Measurements from ENCODE around the gene GRB10. TPM values are rescaled to one million over a fixed set of nuclear protein-coding genes. Genes with fewer than 3 reads are reported as not detected.

The GRB10 gene
- total RNA-seq, 1 experiment from 2014 or later: 68.2 TPM

- Mint-ChIP-seq H3K27ac (ENCODE audit: low read depth, unreplicated experiment) (no peak overlapping the region), H3K27me3 (ENCODE audit: insufficient read depth, unreplicated experiment) (no peaks in the 10 kb centered on the region), H3K4me1 (ENCODE audit: insufficient read depth, unreplicated experiment) (no peaks in the 10 kb centered on the region), H3K4me3 (ENCODE audit: unreplicated experiment) (no peak overlapping the region), H3K36me3 (ENCODE audit: insufficient read depth, unreplicated experiment) (peaks cover 32% of the 10 kb centered on the region), H3K9me3 (ENCODE audit: unreplicated experiment) (no peaks in the 10 kb centered on the region)
- TF ChIP-seq CTCF (IDR thresholded peaks at IDR 0.05; ENCODE audit: unreplicated experiment): no peak
- BruUV-seq (replicated peaks): no TSS peak
- intact Hi-C loops (cut with micrococcal nuclease): no loop called here
- no peak for DNase-seq (ENCODE audit: unreplicated experiment)
- POLR2A ChIA-PET: interaction anchor here (1.1 kb wide), 1 partner anchor 23 kb away, joined by 3 read pairs; no protein-coding TSS in a partner anchor
- CTCF ChIA-PET: interaction anchor here (1.0 to 1.2 kb wide), 3 partner anchors 8 to 144 kb away, joined by 3 to 4 read pairs (median 3); no protein-coding TSS in a partner anchor
These were observed 191.6 kb downstream of the GRB10 start for GRCh38 chr7:50591098-50591479.

GRCh38 chr7:50590535-50590934, 192.2 kb downstream of the GRB10 start:
- ChIA-PET CTCF (interaction anchor here (0.7 to 2.4 kb wide), 6 partner anchors 9 to 289 kb away, joined by 3 to 10 read pairs (median 4); no protein-coding TSS in a partner anchor), POLR2A (interaction anchor here (0.9 to 1.1 kb wide), 3 partner anchors 22 to 531 kb away, joined by 3 read pairs; no protein-coding TSS in a partner anchor)
- no TSS peak for BruUV-seq (replicated peaks)
- Mint-ChIP-seq H3K27ac (ENCODE audit: low read depth, unreplicated experiment) (no peak overlapping the region), H3K4me1 (ENCODE audit: insufficient read depth, unreplicated experiment) (no peaks in the 10 kb centered on the region), H3K36me3 (ENCODE audit: insufficient read depth, unreplicated experiment) (peaks cover 29% of the 10 kb centered on the region), H3K27me3 (ENCODE audit: insufficient read depth, unreplicated experiment) (no peaks in the 10 kb centered on the region), H3K4me3 (ENCODE audit: unreplicated experiment) (no peak overlapping the region), H3K9me3 (ENCODE audit: unreplicated experiment) (no peaks in the 10 kb centered on the region)
- TF ChIP-seq CTCF (IDR thresholded peaks at IDR 0.05; ENCODE audit: unreplicated experiment): no peak
- intact Hi-C loops (cut with micrococcal nuclease): no loop called here
- DNase-seq (ENCODE audit: unreplicated experiment): no peak

- H3K27ac Mint-ChIP-seq (ENCODE audit: low read depth, unreplicated experiment): no peak overlapping the region
- peaks cover 21% of the 10 kb centered on the region for H3K36me3 Mint-ChIP-seq (ENCODE audit: insufficient read depth, unreplicated experiment)
- no peaks in the 10 kb centered on the region for H3K27me3 Mint-ChIP-seq (ENCODE audit: insufficient read depth, unreplicated experiment)
- H3K9me3 Mint-ChIP-seq (ENCODE audit: unreplicated experiment): no peaks in the 10 kb centered on the region
- BruUV-seq (replicated peaks): no TSS peak
- ChIA-PET CTCF (interaction anchor here (0.6 to 2.4 kb wide), 5 partner anchors 17 to 116 kb away, joined by 3 to 10 read pairs (median 3); no protein-coding TSS in a partner anchor), POLR2A (no interaction called here)
- intact Hi-C loops (cut with micrococcal nuclease): no loop called here
- DNase-seq (ENCODE audit: unreplicated experiment): no peak
- no peak for TF ChIP-seq CTCF (IDR thresholded peaks at IDR 0.05; ENCODE audit: unreplicated experiment)
- no peak overlapping the region for H3K4me3 Mint-ChIP-seq (ENCODE audit: unreplicated experiment)
- no peaks in the 10 kb centered on the region for H3K4me1 Mint-ChIP-seq (ENCODE audit: insufficient read depth, unreplicated experiment)
These were observed 193.3 kb downstream of the GRB10 start for GRCh38 chr7:50589364-50589763.

- Mint-ChIP-seq H3K9me3 (ENCODE audit: unreplicated experiment) (peaks cover under 1% of the 10 kb centered on the region), H3K27ac (ENCODE audit: low read depth, unreplicated experiment) (no peak overlapping the region), H3K4me3 (ENCODE audit: unreplicated experiment) (no peak overlapping the region), H3K4me1 (ENCODE audit: insufficient read depth, unreplicated experiment) (no peaks in the 10 kb centered on the region), H3K36me3 (ENCODE audit: insufficient read depth, unreplicated experiment) (peaks cover 21% of the 10 kb centered on the region), H3K27me3 (ENCODE audit: insufficient read depth, unreplicated experiment) (no peaks in the 10 kb centered on the region)
- TF ChIP-seq CTCF (IDR thresholded peaks at IDR 0.05; ENCODE audit: unreplicated experiment): no peak
- intact Hi-C loops (cut with micrococcal nuclease): no loop called here
- DNase-seq (ENCODE audit: unreplicated experiment): peak; percentile 8
- POLR2A ChIA-PET: no interaction called here
- BruUV-seq (replicated peaks): no TSS peak
- CTCF ChIA-PET: interaction anchor here (0.7 to 2.4 kb wide), 6 partner anchors 9 to 116 kb away, joined by 3 to 10 read pairs (median 4); no protein-coding TSS in a partner anchor
These were observed 193.8 kb downstream of the GRB10 start for GRCh38 chr7:50588937-50589336.
